Right atrium auricular region (tissue), 2 donors: Measurements from ENCODE around the gene C16orf46. TPM values are rescaled to one million over a fixed set of nuclear protein-coding genes. Genes with fewer than 3 reads are reported as not detected.

Source experiments
- DNase-seq: peaks from one replicate; pipeline ENCODE4 v3.0.0-alpha.2; 2019; ENCODE audit warnings: low spot score
- H3K27ac ChIP-seq, 2 donors: fragments of 200-600 bp; sonication (generic); 1 replicate in 1 of 2; 2 replicates in 1 of 2; pipeline ENCODE4 v1.5.1; 2016 to 2019
- H3K27me3 ChIP-seq, 2 donors: fragments of 200-600 bp; sonication (generic); one replicate each; pipeline versions ENCODE4 v1.5.1 to v1.6.0; 2017 to 2019
- H3K36me3 ChIP-seq: fragments of 200-600 bp; sonication (generic); one replicate; pipeline ENCODE4 v1.5.1; 2016
- H3K4me1 ChIP-seq, 2 donors: fragments of 200-600 bp; sonication (generic); one replicate each; pipeline versions ENCODE4 v1.5.1 to v1.6.0; 2017 to 2019
- H3K4me3 ChIP-seq, 2 donors: fragments of 200-600 bp; sonication (generic); 1 replicate in 1 of 2; 2 replicates in 1 of 2; pipeline ENCODE4 v1.5.1; 2017 to 2019; ENCODE audit warnings: mild to moderate bottlenecking in 1 of 2, moderate library complexity in 1 of 2
- H3K9me3 ChIP-seq, 2 donors: fragments of 200-600 bp; sonication (generic); one replicate each; pipeline ENCODE4 v1.5.1; 2019
- total RNA-seq, 2 donors: library from RNA; depleted of rRNA; stranded (reverse); fragments of >200 nt; gene quantifications; one replicate each; pipeline ENCODE4 v1.1.0, GENCODE V29; 2016
- TF ChIP-seq, protein P1 (sequence below), 2 donors: fragments of 200-600 bp; sonication (generic); IDR thresholded peaks; one replicate each; pipeline ENCODE4 v1.5.1; 2019; ENCODE audit warnings: antibody characterized with exemption in 2 of 2

Gene C16orf46
- total RNA-seq, 2 donors from 2014 or later, result 1.5 TPM; not detected in 1

DNA sequence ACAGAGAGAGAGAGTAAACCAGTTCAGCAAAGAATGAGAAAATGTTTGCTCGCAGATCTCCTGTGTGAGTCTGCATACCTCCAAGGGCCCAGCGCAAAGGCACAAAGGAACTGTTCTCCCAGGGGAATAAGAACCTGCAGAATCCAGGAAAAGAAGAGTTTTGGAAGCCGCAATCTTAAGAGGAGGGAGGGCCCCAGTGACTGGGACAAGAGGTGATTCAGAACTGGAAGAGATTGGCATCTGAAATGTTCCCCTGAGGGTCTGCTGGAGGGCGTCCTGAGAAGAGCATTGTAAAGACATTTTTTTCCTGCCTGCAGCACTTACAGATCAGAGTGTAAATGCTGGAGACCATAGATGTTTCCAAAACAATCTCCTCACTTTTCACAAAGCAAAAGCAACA lies 35.3 kb downstream of the C16orf46 start:
- Histone ChIP-seq H3K27ac (no peak overlapping the region), H3K36me3 (peaks cover 46% of the 10 kb centered on the region), H3K27me3 (no peaks in the 10 kb centered on the region), H3K9me3 (no peaks in the 10 kb centered on the region), H3K4me3 (no peak overlapping the region), H3K4me1 (peaks cover 2 to 19% of the 10 kb centered on the region in 2 donors)
- no peak for DNase-seq
- TF ChIP-seq, protein P1, sequence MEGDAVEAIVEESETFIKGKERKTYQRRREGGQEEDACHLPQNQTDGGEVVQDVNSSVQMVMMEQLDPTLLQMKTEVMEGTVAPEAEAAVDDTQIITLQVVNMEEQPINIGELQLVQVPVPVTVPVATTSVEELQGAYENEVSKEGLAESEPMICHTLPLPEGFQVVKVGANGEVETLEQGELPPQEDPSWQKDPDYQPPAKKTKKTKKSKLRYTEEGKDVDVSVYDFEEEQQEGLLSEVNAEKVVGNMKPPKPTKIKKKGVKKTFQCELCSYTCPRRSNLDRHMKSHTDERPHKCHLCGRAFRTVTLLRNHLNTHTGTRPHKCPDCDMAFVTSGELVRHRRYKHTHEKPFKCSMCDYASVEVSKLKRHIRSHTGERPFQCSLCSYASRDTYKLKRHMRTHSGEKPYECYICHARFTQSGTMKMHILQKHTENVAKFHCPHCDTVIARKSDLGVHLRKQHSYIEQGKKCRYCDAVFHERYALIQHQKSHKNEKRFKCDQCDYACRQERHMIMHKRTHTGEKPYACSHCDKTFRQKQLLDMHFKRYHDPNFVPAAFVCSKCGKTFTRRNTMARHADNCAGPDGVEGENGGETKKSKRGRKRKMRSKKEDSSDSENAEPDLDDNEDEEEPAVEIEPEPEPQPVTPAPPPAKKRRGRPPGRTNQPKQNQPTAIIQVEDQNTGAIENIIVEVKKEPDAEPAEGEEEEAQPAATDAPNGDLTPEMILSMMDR (IDR thresholded peaks at IDR 0.05), result no peak

DNA sequence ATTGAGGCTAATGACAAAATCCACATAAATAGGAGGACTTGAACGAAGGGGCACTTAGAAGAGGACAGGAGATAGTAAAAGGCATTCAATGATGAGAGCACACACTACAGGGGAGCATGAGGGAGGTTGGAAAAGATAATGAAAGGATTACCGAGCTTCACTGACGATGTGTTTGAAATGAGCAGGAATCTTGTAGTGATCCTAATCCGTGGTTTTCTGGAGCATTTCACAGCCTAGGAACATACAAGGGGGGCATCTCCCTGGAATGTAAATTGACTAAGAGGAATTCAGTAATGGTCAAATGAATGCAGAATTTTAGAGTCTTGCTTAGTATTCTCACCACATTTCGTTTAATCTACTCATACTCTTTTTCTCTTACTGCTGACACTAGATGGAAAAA lies 36.2 kb downstream of the C16orf46 start:
- H3K27me3 ChIP-seq, result no peaks in the 10 kb centered on the region
- H3K36me3 ChIP-seq, result peaks cover 46% of the 10 kb centered on the region
- H3K27ac ChIP-seq, result no peak overlapping the region
- no peak for DNase-seq
- TF ChIP-seq, protein P1 (IDR thresholded peaks at IDR 0.05), result no peak
- no peak overlapping the region for H3K4me3 ChIP-seq
- H3K4me1 ChIP-seq, result peaks cover 2 to 23% of the 10 kb centered on the region in 2 donors
- H3K9me3 ChIP-seq, result no peaks in the 10 kb centered on the region

DNA sequence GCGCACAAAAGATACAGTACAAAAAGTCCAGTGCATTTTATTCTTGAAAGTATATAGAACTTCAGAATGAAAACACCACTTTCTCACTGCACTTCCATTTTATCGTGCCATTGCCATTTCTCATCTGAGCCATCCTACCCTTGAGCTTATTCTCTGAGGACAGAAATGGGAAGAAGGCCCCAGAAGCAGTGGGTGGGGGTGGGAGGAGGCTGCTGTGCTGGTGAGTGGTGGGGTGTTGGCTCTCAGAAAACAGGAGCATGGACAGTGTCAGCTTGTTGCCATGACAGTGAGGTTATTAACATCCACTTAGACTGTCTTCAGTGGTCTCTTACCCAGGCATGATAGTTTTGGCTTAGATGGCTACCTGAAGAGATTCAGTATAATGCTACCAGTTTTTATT lies 36.9 kb downstream of the C16orf46 start:
- Histone ChIP-seq H3K4me3 (no peak overlapping the region), H3K4me1 (peaks cover 2 to 26% of the 10 kb centered on the region in 2 donors), H3K36me3 (peaks cover 40% of the 10 kb centered on the region), H3K27ac (no peak overlapping the region), H3K27me3 (no peaks in the 10 kb centered on the region), H3K9me3 (no peaks in the 10 kb centered on the region)
- TF ChIP-seq, protein P1 (IDR thresholded peaks at IDR 0.05), result no peak
- DNase-seq, result no peak

DNA sequence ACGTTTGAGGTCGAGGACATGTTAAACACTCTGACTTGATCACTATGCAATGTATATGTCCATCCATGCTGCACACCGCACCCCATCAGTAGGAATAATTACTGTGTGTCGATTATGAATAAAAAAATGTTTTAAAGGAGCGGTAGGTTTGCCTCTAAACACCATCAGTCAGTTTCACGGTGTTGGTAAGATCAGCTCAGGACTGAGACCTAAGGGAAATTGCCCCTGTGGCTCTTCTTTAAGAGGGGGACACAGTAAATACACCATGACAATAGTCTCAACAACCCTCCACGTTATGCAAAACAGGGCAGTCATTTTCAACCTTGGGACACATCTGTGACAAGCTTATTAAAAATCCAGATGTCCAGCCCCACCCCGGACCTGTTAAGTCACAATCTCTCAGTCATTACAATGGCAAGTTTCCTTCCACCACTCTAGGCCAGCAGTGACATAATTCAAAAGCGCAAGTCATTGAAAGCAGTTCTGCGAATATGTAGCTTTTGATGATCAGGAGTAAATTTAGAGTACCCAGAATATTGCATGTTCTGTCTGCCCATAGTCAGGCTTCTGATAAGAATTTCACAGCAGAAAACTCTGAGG lies 40.2 kb downstream of the C16orf46 start:
- no peaks in the 10 kb centered on the region for H3K27me3 ChIP-seq
- DNase-seq, result no peak
- peak overlapping the region; percentile 60 to 77 for H3K27ac ChIP-seq
- H3K4me3 ChIP-seq, result peak overlapping the region; percentile 79 to 87
- H3K9me3 ChIP-seq, result no peaks in the 10 kb centered on the region
- TF ChIP-seq, protein P1 (IDR thresholded peaks at IDR 0.05), result no peak
- H3K4me1 ChIP-seq, result peaks cover 2 to 26% of the 10 kb centered on the region in 2 donors
- H3K36me3 ChIP-seq, result peaks cover 9% of the 10 kb centered on the region

DNA sequence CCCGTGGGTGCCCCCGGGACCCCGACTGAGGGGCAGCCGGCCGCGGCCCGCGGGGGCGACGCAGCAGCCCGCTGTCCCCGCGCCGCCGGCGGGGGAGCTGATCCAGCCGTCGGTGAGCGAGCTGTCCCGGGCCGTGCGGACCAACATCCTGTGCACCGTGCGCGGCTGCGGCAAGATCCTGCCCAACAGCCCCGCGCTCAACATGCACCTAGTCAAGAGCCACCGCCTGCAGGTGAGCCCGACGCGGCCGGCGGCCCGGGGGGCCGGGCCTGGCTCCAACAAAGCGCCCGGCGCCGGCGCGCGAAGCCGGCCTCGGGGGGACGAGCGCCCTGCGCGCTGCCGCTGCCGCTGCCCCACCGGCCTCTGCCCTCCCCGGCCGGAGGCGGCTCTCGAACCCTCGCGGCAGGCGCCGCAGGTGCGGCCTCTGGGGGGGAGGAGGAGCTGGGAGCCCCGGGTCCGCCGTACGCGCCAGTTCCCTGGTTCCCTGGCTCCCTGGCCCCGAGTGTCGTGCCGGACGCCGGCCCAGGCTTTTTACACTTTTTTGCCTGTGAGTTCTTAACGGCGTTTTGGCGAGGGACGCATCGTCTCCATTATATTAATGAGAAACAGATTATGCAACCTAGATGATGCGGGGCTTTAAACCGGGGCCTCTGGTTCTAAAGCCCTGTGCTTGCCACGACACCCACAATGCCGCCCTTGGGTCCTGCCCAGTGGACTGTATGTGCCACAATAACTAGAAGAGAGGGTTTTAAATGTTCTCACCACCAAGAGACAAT lies 40.9 kb downstream of the C16orf46 start:
- peaks cover 2 to 26% of the 10 kb centered on the region in 2 donors for H3K4me1 ChIP-seq
- H3K36me3 ChIP-seq, result peaks cover 2% of the 10 kb centered on the region
- no peaks in the 10 kb centered on the region for H3K27me3 ChIP-seq
- no peak for DNase-seq
- TF ChIP-seq, protein P1 (IDR thresholded peaks at IDR 0.05), result no peak
- H3K9me3 ChIP-seq, result no peaks in the 10 kb centered on the region
- peak overlapping the region; percentile 79 to 87 for H3K4me3 ChIP-seq
- peak overlapping the region; percentile 60 to 77 for H3K27ac ChIP-seq
